Rectal smooth muscle tissue (tissue), 1 donor: Measurements from ENCODE around the gene STUM.
"Not testable (repeated sequence)": the region's sequence is repeated elsewhere in the genome, so short reads cannot be mapped to it uniquely, and the experiment has no call there.

Experiments
- H3K27ac ChIP-seq: one replicate; pipeline ENCODE4 v1.7.0; 2013; ENCODE audit warnings: low read depth, low read length, inconsistent platforms
- H3K27me3 ChIP-seq: one replicate; pipeline ENCODE4 v1.7.0; 2013; ENCODE audit warnings: low read length; ENCODE audit not compliant: control insufficient read depth, insufficient read depth
- H3K36me3 ChIP-seq: one replicate; pipeline ENCODE4 v1.7.0; 2013; ENCODE audit warnings: low read length; ENCODE audit not compliant: control insufficient read depth, insufficient read depth
- H3K4me1 ChIP-seq: one replicate; pipeline ENCODE4 v1.7.0; 2013; ENCODE audit warnings: low read length; ENCODE audit not compliant: control insufficient read depth, insufficient read depth
- H3K4me3 ChIP-seq: one replicate; pipeline ENCODE4 v1.7.0; 2013; ENCODE audit warnings: low read length
- H3K9ac ChIP-seq: one replicate; pipeline ENCODE4 v1.7.0; 2013; ENCODE audit warnings: low read length

STUM gene

GRCh38 chr1:226605318-226605950 lies 56.9 kb downstream of the STUM start:
- no peak overlapping the region for H3K4me3 ChIP-seq
- no peak overlapping the region for H3K9ac ChIP-seq
- peaks cover 10% of the 10 kb centered on the region for H3K4me1 ChIP-seq
- no peak overlapping the region for H3K27ac ChIP-seq
- H3K27me3 ChIP-seq, result no peaks in the 10 kb centered on the region
- no peaks in the 10 kb centered on the region for H3K36me3 ChIP-seq

- Histone ChIP-seq H3K27ac (no peak overlapping the region), H3K4me3 (no peak overlapping the region), H3K27me3 (no peaks in the 10 kb centered on the region), H3K9ac (no peak overlapping the region), H3K4me1 (peaks cover 10% of the 10 kb centered on the region), H3K36me3 (no peaks in the 10 kb centered on the region)
Measured at GRCh38 chr1:226606311-226607267, 58.0 kb downstream of the STUM start.

GRCh38 chr1:226607268-226607660 lies 58.7 kb downstream of the STUM start:
- no peak overlapping the region for H3K9ac ChIP-seq
- no peak overlapping the region for H3K4me3 ChIP-seq
- peaks cover 9% of the 10 kb centered on the region for H3K4me1 ChIP-seq
- no peaks in the 10 kb centered on the region for H3K36me3 ChIP-seq
- no peak overlapping the region for H3K27ac ChIP-seq
- no peaks in the 10 kb centered on the region for H3K27me3 ChIP-seq

- Histone ChIP-seq H3K36me3 (no peaks in the 10 kb centered on the region), H3K4me1 (peaks cover 3% of the 10 kb centered on the region), H3K27me3 (no peaks in the 10 kb centered on the region), H3K9ac (no peak overlapping the region), H3K4me3 (no peak overlapping the region), H3K27ac (no peak overlapping the region)
Measured at GRCh38 chr1:226607821-226608220, 59.3 kb downstream of the STUM start.

- Histone ChIP-seq H3K36me3 (no peaks in the 10 kb centered on the region), H3K9ac (no peak overlapping the region), H3K27ac (no peak overlapping the region), H3K4me3 (no peak overlapping the region), H3K27me3 (no peaks in the 10 kb centered on the region), H3K4me1 (no peaks in the 10 kb centered on the region)
Measured at GRCh38 chr1:226608699-226609505, 60.3 kb downstream of the STUM start.

GRCh38 chr1:226609836-226610455 lies 61.4 kb downstream of the STUM start:
- H3K36me3 ChIP-seq, result no peaks in the 10 kb centered on the region
- no peak overlapping the region for H3K27ac ChIP-seq
- H3K4me1 ChIP-seq, result no peaks in the 10 kb centered on the region
- H3K27me3 ChIP-seq, result no peaks in the 10 kb centered on the region
- no peak overlapping the region for H3K9ac ChIP-seq
- no peak overlapping the region for H3K4me3 ChIP-seq

GRCh38 chr1:226610671-226611070 lies 62.1 kb downstream of the STUM start:
- Histone ChIP-seq H3K4me1 (no peaks in the 10 kb centered on the region), H3K9ac (no peak overlapping the region), H3K27ac (no peak overlapping the region), H3K36me3 (no peaks in the 10 kb centered on the region), H3K27me3 (no peaks in the 10 kb centered on the region), H3K4me3 (no peak overlapping the region)

- H3K36me3 ChIP-seq, result no peaks in the 10 kb centered on the region
- no peak overlapping the region for H3K9ac ChIP-seq
- no peaks in the 10 kb centered on the region for H3K27me3 ChIP-seq
- H3K4me3 ChIP-seq, result no peak overlapping the region
- H3K4me1 ChIP-seq, result no peaks in the 10 kb centered on the region
- no peak overlapping the region for H3K27ac ChIP-seq
Measured at GRCh38 chr1:226611301-226611700, 62.7 kb downstream of the STUM start.

- H3K27me3 ChIP-seq, H3K36me3 ChIP-seq, H3K27ac ChIP-seq, H3K4me1 ChIP-seq, H3K4me3 ChIP-seq, H3K9ac ChIP-seq: not testable (repeated sequence)
Measured at GRCh38 chr1:226611980-226612379, 63.4 kb downstream of the STUM start.

- H3K36me3 ChIP-seq, result no peaks in the 10 kb centered on the region
- no peaks in the 10 kb centered on the region for H3K27me3 ChIP-seq
- no peaks in the 10 kb centered on the region for H3K4me1 ChIP-seq
- H3K4me3 ChIP-seq, result no peak overlapping the region
- H3K27ac ChIP-seq, result no peak overlapping the region
- no peak overlapping the region for H3K9ac ChIP-seq
Measured at GRCh38 chr1:226615876-226616275, 67.3 kb downstream of the STUM start.

- Histone ChIP-seq H3K27me3 (no peaks in the 10 kb centered on the region), H3K4me3 (no peak overlapping the region), H3K9ac (no peak overlapping the region), H3K36me3 (no peaks in the 10 kb centered on the region), H3K27ac (no peak overlapping the region), H3K4me1 (no peaks in the 10 kb centered on the region)
Measured at GRCh38 chr1:226616636-226617035, 68.1 kb downstream of the STUM start.

- Histone ChIP-seq H3K27ac (no peak overlapping the region), H3K4me3 (no peak overlapping the region)
Measured at GRCh38 chr1:226617109-226617508, 68.5 kb downstream of the STUM start.

More at GRCh38 chr1:226617109-226617508, 68.5 kb downstream of the STUM start:
- Histone ChIP-seq H3K4me1 (no peaks in the 10 kb centered on the region), H3K27me3 (no peaks in the 10 kb centered on the region), H3K36me3 (no peaks in the 10 kb centered on the region), H3K9ac (no peak overlapping the region)
